K562 (cell line): ENCODE results near the gene SCAP.

ENCODE experiments used
- CSDE1 ChIP-seq, 2 experiments: fragments of 450-650 bp; IDR thresholded peaks; 2 replicates each; pipeline ENCODE4 v1.6.1; 2016; ENCODE audit warnings: mild to moderate bottlenecking in 1 of 2
- FOSL1 ChIP-seq: fragments of 200-800 bp; sonication (Bioruptor generic); conservative IDR thresholded peaks from 2 replicates; pipeline ENCODE4 v1.6.1; 2016; ENCODE audit warnings: missing genetic modification characterization, missing compliant biosample characterization
- POLR2AphosphoS5 ChIP-seq: IDR thresholded peaks from 2 replicates; pipeline ENCODE4 v1.6.1; 2011; ENCODE audit warnings: mild to moderate bottlenecking, low read depth, low read length, moderate library complexity; ENCODE audit not compliant: control insufficient read depth, insufficient read depth
- POU5F1 ChIP-seq: fragments of 150-350 bp; IDR thresholded peaks from 2 replicates; pipeline ENCODE4 v1.6.1; 2014; ENCODE audit warnings: borderline replicate concordance, low read length, low read depth, mild to moderate bottlenecking; ENCODE audit not compliant: partially characterized antibody
- TF ChIP-seq, protein P1 (sequence below), 3 experiments: IDR thresholded peaks in 2 of 3; conservative IDR thresholded peaks in 1 of 3; 2 replicates each; pipeline ENCODE4 v1.5.1; 2011 to 2012; ENCODE audit warnings: low read length in 3 of 3, mild to moderate bottlenecking in 3 of 3, control low read depth in 2 of 3, improper control_type of control experiment in 1 of 3, inconsistent platforms in 1 of 3, low read depth in 1 of 3, mixed read lengths in 1 of 3, moderate library complexity in 1 of 3; ENCODE audit not compliant: insufficient read depth in 2 of 3
- TF ChIP-seq, protein P2 (sequence below): IDR thresholded peaks from 3 replicates; pipeline ENCODE4 v1.6.1; 2011; ENCODE audit warnings: borderline replicate concordance, mild to moderate bottlenecking; ENCODE audit not compliant: insufficient read length, insufficient read depth

DNA sequence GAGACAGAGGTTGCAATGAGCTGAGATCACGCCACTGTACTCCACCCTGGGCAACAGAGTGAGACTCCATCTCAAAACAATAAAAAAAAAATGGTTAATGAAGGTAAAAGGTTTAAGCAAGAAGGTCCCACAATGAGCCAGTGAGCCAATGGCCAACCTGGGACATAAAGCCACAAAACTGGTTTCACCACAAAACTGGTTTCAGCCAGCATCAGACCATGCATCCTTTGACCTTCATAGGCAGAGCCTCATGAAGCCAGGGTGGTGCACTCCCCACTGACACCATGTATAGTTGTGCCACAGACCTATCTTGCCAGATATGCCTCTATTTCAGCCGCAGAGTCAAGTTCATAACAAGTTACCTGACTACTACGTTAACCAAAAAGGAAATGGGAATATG, 41.9 kb downstream of the SCAP start:
- TF ChIP-seq POLR2AphosphoS5, result no peak
- no peak for TF ChIP-seq POU5F1
- no peak for TF ChIP-seq FOSL1 (tag)
- TF ChIP-seq, protein P1, sequence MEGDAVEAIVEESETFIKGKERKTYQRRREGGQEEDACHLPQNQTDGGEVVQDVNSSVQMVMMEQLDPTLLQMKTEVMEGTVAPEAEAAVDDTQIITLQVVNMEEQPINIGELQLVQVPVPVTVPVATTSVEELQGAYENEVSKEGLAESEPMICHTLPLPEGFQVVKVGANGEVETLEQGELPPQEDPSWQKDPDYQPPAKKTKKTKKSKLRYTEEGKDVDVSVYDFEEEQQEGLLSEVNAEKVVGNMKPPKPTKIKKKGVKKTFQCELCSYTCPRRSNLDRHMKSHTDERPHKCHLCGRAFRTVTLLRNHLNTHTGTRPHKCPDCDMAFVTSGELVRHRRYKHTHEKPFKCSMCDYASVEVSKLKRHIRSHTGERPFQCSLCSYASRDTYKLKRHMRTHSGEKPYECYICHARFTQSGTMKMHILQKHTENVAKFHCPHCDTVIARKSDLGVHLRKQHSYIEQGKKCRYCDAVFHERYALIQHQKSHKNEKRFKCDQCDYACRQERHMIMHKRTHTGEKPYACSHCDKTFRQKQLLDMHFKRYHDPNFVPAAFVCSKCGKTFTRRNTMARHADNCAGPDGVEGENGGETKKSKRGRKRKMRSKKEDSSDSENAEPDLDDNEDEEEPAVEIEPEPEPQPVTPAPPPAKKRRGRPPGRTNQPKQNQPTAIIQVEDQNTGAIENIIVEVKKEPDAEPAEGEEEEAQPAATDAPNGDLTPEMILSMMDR (IDR thresholded peaks at IDR 0.05 in 2 of 3, conservative IDR thresholded peaks at IDR 0.05 in 1 of 3; ENCODE audit: insufficient read depth in 2 of 3, low read depth in 1 of 3, low read length in 3 of 3), result no peak
- TF ChIP-seq CSDE1 (IDR thresholded peaks at IDR 0.05), result no peak
- TF ChIP-seq, protein P2, sequence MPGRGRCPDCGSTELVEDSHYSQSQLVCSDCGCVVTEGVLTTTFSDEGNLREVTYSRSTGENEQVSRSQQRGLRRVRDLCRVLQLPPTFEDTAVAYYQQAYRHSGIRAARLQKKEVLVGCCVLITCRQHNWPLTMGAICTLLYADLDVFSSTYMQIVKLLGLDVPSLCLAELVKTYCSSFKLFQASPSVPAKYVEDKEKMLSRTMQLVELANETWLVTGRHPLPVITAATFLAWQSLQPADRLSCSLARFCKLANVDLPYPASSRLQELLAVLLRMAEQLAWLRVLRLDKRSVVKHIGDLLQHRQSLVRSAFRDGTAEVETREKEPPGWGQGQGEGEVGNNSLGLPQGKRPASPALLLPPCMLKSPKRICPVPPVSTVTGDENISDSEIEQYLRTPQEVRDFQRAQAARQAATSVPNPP, result no peak
